Measurements from ENCODE around the gene ADD3. TPM values are rescaled to one million over a fixed set of nuclear protein-coding genes. Genes with fewer than 3 reads are reported as not detected.

The ADD3 gene
- total and polyA plus RNA-seq, 2 of the 13 experiments (the other 11 are each of a cell fraction or from before 2014, with no cell fraction given) = 44.7 to 57.5 TPM

- no peak for TF ChIP-seq ZNF337 (CRISPR knock-in tag; IDR thresholded peaks at IDR 0.05; ENCODE audit: borderline replicate concordance, low read depth)
- TF ChIP-seq ZNF775 (CRISPR knock-in tag; IDR thresholded peaks at IDR 0.05; ENCODE audit: borderline replicate concordance) = no peak
- TF ChIP-seq HDAC1 (CRISPR knock-in tag; IDR thresholded peaks at IDR 0.05) = 0 out of 2 replicates have a peak, but pooled peaks have one; percentile 52
- TF ChIP-seq NONO (IDR thresholded peaks at IDR 0.05) = no peak
- TF ChIP-seq NONO (CRISPR knock-in tag; conservative IDR thresholded peaks at IDR 0.05) = no peak
- no peak for TF ChIP-seq RARG (CRISPR knock-in tag; IDR thresholded peaks at IDR 0.05; ENCODE audit: low read depth)
- TF ChIP-seq BCL6 (CRISPR knock-in tag; IDR thresholded peaks at IDR 0.05) = peak; percentile 77
- TF ChIP-seq WIZ (CRISPR knock-in tag; IDR thresholded peaks at IDR 0.05) = no peak
- 0 out of 2 replicates have a peak, but pooled peaks have one; percentile 51 for TF ChIP-seq TBX2 (CRISPR knock-in tag; IDR thresholded peaks at IDR 0.05; ENCODE audit: borderline replicate concordance)
- TF ChIP-seq ERF (CRISPR knock-in tag; IDR thresholded peaks at IDR 0.05) = no peak
- no peak for TF ChIP-seq ZSCAN31 (CRISPR knock-in tag; IDR thresholded peaks at IDR 0.05; ENCODE audit: low read depth)
- no peak for TF ChIP-seq ZNF800 (CRISPR knock-in tag; IDR thresholded peaks at IDR 0.05)
- TF ChIP-seq IKZF5 (CRISPR knock-in tag; IDR thresholded peaks at IDR 0.05) = no peak
- no peak for TF ChIP-seq ZBTB25 (CRISPR knock-in tag; IDR thresholded peaks at IDR 0.05)
- TF ChIP-seq ZNF891 (CRISPR knock-in tag; IDR thresholded peaks at IDR 0.05) = no peak
- no peak for TF ChIP-seq MXD4 (CRISPR knock-in tag; IDR thresholded peaks at IDR 0.05)
- TF ChIP-seq PAXIP1 (CRISPR knock-in tag; conservative IDR thresholded peaks at IDR 0.05) = peak; percentile 73
- TF ChIP-seq FOSL2 (CRISPR knock-in tag; IDR thresholded peaks at IDR 0.05) = 0 out of 2 replicates have a peak, but pooled peaks have one; percentile 12
- peak; percentile 86 for TF ChIP-seq ISL2 (CRISPR knock-in tag; IDR thresholded peaks at IDR 0.05)
- peak; percentile 16; the same call in 1 of the 2 replicates for TF ChIP-seq HMG20A (CRISPR knock-in tag; IDR thresholded peaks at IDR 0.05; ENCODE audit: borderline replicate concordance)
- TF ChIP-seq ZNF280B (CRISPR knock-in tag; IDR thresholded peaks at IDR 0.05; ENCODE audit: borderline replicate concordance) = no peak
Observed at GRCh38 chr10:109974504-109975191, 33.1 kb upstream of the ADD3 start (continued).

Data from HepG2 (cell line).